GM23248 (cell line): Measurements from ENCODE around the gene KIF26A.

Experiments
- EZH2 ChIP-seq: fragments of 200-600 bp; sonication (generic); IDR thresholded peaks from 2 replicates; pipeline ENCODE4 v1.6.1; 2018; ENCODE audit warnings: antibody characterized with exemption, mild to moderate bottlenecking; ENCODE audit not compliant: insufficient read depth, poor library complexity, severe bottlenecking
- EZH2phosphoT487 ChIP-seq: fragments of 200-600 bp; sonication (generic); IDR thresholded peaks from 2 replicates; pipeline ENCODE4 v1.6.1; 2018; ENCODE audit warnings: antibody characterized with exemption, moderate library complexity, mild to moderate bottlenecking, low read depth; ENCODE audit not compliant: insufficient read depth

GRCh38 chr14:104132981-104133380, 5.4 kb upstream of the KIF26A start:
- no peak for TF ChIP-seq EZH2
- TF ChIP-seq EZH2phosphoT487: no peak
